ENCODE results near the gene RAD23B. TPM values are rescaled to one million over a fixed set of nuclear protein-coding genes. Genes with fewer than 3 reads are reported as not detected.

Gene RAD23B
- total RNA-seq, 1 experiment from 2014 or later: 251 TPM

GRCh38 chr9:107336718-107337360 lies 53.8 kb downstream of the RAD23B start (continued):
- no peak for TF ChIP-seq ATF3 (IDR thresholded peaks at IDR 0.05)
- no peak for TF ChIP-seq ZBTB33 (IDR thresholded peaks at IDR 0.05; ENCODE audit: extremely low read depth, insufficient replicate concordance, low read length)
- no peak for TF ChIP-seq EGR1 (IDR thresholded peaks at IDR 0.05; ENCODE audit: low read depth)
- no peak for TF ChIP-seq RAD21 (IDR thresholded peaks at IDR 0.05; ENCODE audit: low read depth)

- no peaks in the 10 kb centered on the region for H3K9me2 ChIP-seq (ENCODE audit: insufficient read depth)
- H3K4me1 ChIP-seq (ENCODE audit: control insufficient read depth in 1 of 2, insufficient read depth in 2 of 2, low read length in 2 of 2): peaks cover 3 to 18% of the 10 kb centered on the region in 2 experiments; a peak in 3 of 4 replicates
- H3K27ac ChIP-seq (ENCODE audit: low read depth, low read length): no peak overlapping the region
- peaks cover 18 to 74% of the 10 kb centered on the region in 2 experiments; a peak in 3 of 4 replicates for H3K36me3 ChIP-seq (ENCODE audit: control insufficient read depth in 1 of 2, insufficient read depth in 2 of 2, low read length in 2 of 2)
- no peaks in the 10 kb centered on the region for H3K9me3 ChIP-seq (ENCODE audit: control insufficient read depth in 1 of 2, insufficient read depth in 1 of 2, low read depth in 1 of 2, low read length in 2 of 2)
- BruUV-seq (replicated peaks): no TSS peak
- H3K27me3 ChIP-seq (ENCODE audit: insufficient read depth, low read length): no peaks in the 10 kb centered on the region
- no peak overlapping the region for H3K9ac ChIP-seq (ENCODE audit: low read length)
- ChIA-PET RAD21 (ENCODE audit: low non-redundant PET in 1 of 2, low total read pairs in 2 of 2, uncharacterized antibody in 2 of 2, unreplicated experiment in 2 of 2) (no interaction called here), CTCF (interaction anchor here (0.6 kb wide), 1 partner anchor 10 kb away, joined by 4 read pairs; no protein-coding TSS in a partner anchor), POLR2A (no interaction called here)
- no peak for ATAC-seq
- H2AFZ ChIP-seq (ENCODE audit: low read depth, low read length, poor library complexity, severe bottlenecking): no peak overlapping the region
- TF ChIP-seq CEBPB (IDR thresholded peaks at IDR 0.05; ENCODE audit: low read depth) (no peak), EGR1 (IDR thresholded peaks at IDR 0.05; ENCODE audit: low read depth) (no peak), FOSL1 (IDR thresholded peaks at IDR 0.05; ENCODE audit: low read depth) (no peak), TCF7L2 (IDR thresholded peaks at IDR 0.05; ENCODE audit: borderline replicate concordance, extremely low read depth, insufficient read depth, insufficient read length) (no peak), RAD21 (IDR thresholded peaks at IDR 0.05; ENCODE audit: low read depth) (no peak), ATF3 (IDR thresholded peaks at IDR 0.05) (no peak), POLR2AphosphoS5 (IDR thresholded peaks at IDR 0.05; ENCODE audit: low read depth, low read length) (no peak), CBX3 (IDR thresholded peaks at IDR 0.05; ENCODE audit: low read depth) (no peak), REST (IDR thresholded peaks at IDR 0.05; ENCODE audit: low read depth) (no peak)
- no peak overlapping the region for H3K4me2 ChIP-seq (ENCODE audit: low read length)
- H4K20me1 ChIP-seq (ENCODE audit: insufficient read depth): no peaks in the 10 kb centered on the region; the same call in 1 of the 2 replicates
- no peak overlapping the region for H3K4me3 ChIP-seq (replicated peaks in 1 of 2; ENCODE audit: low read depth in 1 of 2, low read length in 2 of 2)
- intact Hi-C loops (cut with micrococcal nuclease): no loop called here
- DNase-seq (ENCODE audit: low read depth, low spot score): no peak
- peaks cover 50% of the 10 kb centered on the region for H3K79me2 ChIP-seq (ENCODE audit: insufficient read depth, low read length)
These were observed 54.9 kb downstream of the RAD23B start for GRCh38 chr9:107337676-107338590.
